Smooth muscle cell (in vitro differentiated cells): ENCODE data around the gene CCDC148. TPM values are rescaled to one million over a fixed set of nuclear protein-coding genes. Genes with fewer than 3 reads are reported as not detected.

ENCODE experiments used
- DNase-seq: peaks from one replicate; lab custom pipeline; 2025; ENCODE audit not compliant: unreplicated experiment; lab: John Stamatoyannopoulos, UW
- H2AFZ ChIP-seq: fragments of 200-600 bp; sonication (generic); 2 replicates; pipeline ENCODE4 v1.6.0; 2016; ENCODE audit warnings: antibody characterized with exemption, low read depth, mild to moderate bottlenecking
- H3F3A ChIP-seq: fragments of 200-600 bp; sonication (generic); 2 replicates; pipeline ENCODE4 v1.6.0; 2017; ENCODE audit warnings: antibody characterized with exemption, low read depth
- H3K27ac ChIP-seq: fragments of 200-600 bp; sonication (generic); 2 replicates; pipeline ENCODE4 v1.5.1; 2016; ENCODE audit warnings: low read depth, mild to moderate bottlenecking
- H3K27me3 ChIP-seq: fragments of 200-600 bp; sonication (generic); 2 replicates; pipeline ENCODE4 v1.6.1; 2016; ENCODE audit warnings: low read depth, mild to moderate bottlenecking
- H3K36me3 ChIP-seq: fragments of 200-600 bp; sonication (generic); 2 replicates; pipeline ENCODE4 v1.5.1; 2016; ENCODE audit warnings: low read depth
- H3K4me1 ChIP-seq: fragments of 200-600 bp; sonication (generic); 2 replicates; pipeline ENCODE4 v1.5.1; 2016; ENCODE audit warnings: low read depth
- H3K4me2 ChIP-seq: fragments of 200-600 bp; sonication (generic); 2 replicates; pipeline ENCODE4 v1.6.0; 2016; ENCODE audit warnings: mild to moderate bottlenecking
- H3K4me3 ChIP-seq: fragments of 200-600 bp; sonication (generic); 2 replicates; pipeline ENCODE4 v1.5.1; 2016; ENCODE audit warnings: mild to moderate bottlenecking
- H3K79me2 ChIP-seq: fragments of 200-600 bp; sonication (generic); 2 replicates; pipeline ENCODE4 v1.6.0; 2016; ENCODE audit warnings: low read depth, mild to moderate bottlenecking
- H3K9ac ChIP-seq: fragments of 200-600 bp; sonication (generic); 2 replicates; pipeline ENCODE4 v1.6.0; 2016; ENCODE audit warnings: low read depth
- H3K9me3 ChIP-seq: fragments of 200-600 bp; sonication (generic); replicated peaks from 2 replicates; pipeline ENCODE4 v1.5.1; 2016; ENCODE audit warnings: low read depth
- H4K20me1 ChIP-seq: fragments of 200-600 bp; sonication (generic); 2 replicates; pipeline ENCODE4 v1.6.0; 2016; ENCODE audit warnings: low read depth
- CTCF ChIP-seq: fragments of 200-600 bp; sonication (generic); IDR thresholded peaks from 2 replicates; pipeline ENCODE4 v1.5.1; 2017; ENCODE audit warnings: borderline replicate concordance, mild to moderate bottlenecking, antibody characterized with exemption; ENCODE audit not compliant: insufficient read depth, poor library complexity, severe bottlenecking
- WGBS: methylation state at CpG from one replicate; pipeline ENCODE4 v1.1.7; 2016; ENCODE audit warnings: low lambda C conversion rate; 5-methylcytosine and 5-hydroxymethylcytosine counted together
- polyA plus RNA-seq: library from polyadenylated mRNA; unstranded; fragments of >200 nt; fragmentation: Nextera tagmentation; extraction: Ambion mirVana; gene quantifications from 2 replicates; pipeline ENCODE4 v1.2.1, GENCODE V29; 2016
- total RNA-seq: library from RNA; depleted of rRNA; stranded (reverse); fragments of >200 nt; gene quantifications from 2 replicates; pipeline ENCODE4 v1.2.3, GENCODE V29; 2014

The CCDC148 gene
- total and polyA plus RNA-seq, 2 experiments from 2014 or later = 0.09 TPM; not detected in 1

GRCh38 chr2:158501301-158501700, 44.7 kb upstream of the CCDC148 start:
- H3F3A ChIP-seq = no peaks in the 10 kb centered on the region
- peaks cover 36% of the 10 kb centered on the region for H4K20me1 ChIP-seq
- no peaks in the 10 kb centered on the region for H3K27me3 ChIP-seq
- H3K4me2 ChIP-seq = no peak overlapping the region
- H3K36me3 ChIP-seq = no peaks in the 10 kb centered on the region
- no peak overlapping the region for H3K4me3 ChIP-seq
- DNase-seq = no peak
- no peak for TF ChIP-seq CTCF
- no peak overlapping the region for H3K27ac ChIP-seq
- no peaks in the 10 kb centered on the region for H3K9me3 ChIP-seq
- no peak overlapping the region for H2AFZ ChIP-seq
- WGBS = 100% methylated on average over 1 of the region's 1 CpG
- no peak overlapping the region for H3K9ac ChIP-seq
- no peaks in the 10 kb centered on the region for H3K79me2 ChIP-seq
- H3K4me1 ChIP-seq = no peaks in the 10 kb centered on the region

- no peaks in the 10 kb centered on the region for H3K27me3 ChIP-seq
- H3F3A ChIP-seq = no peaks in the 10 kb centered on the region
- no peak overlapping the region for H3K27ac ChIP-seq
- H3K9me3 ChIP-seq = no peaks in the 10 kb centered on the region
- H3K4me1 ChIP-seq = no peaks in the 10 kb centered on the region
- DNase-seq = no peak
- H3K9ac ChIP-seq = no peak overlapping the region
- H3K4me3 ChIP-seq = no peak overlapping the region
- H3K36me3 ChIP-seq = no peaks in the 10 kb centered on the region
- no peak for TF ChIP-seq CTCF
- 77% methylated on average over 2 of the region's 2 CpGs for WGBS
- peaks cover 3% of the 10 kb centered on the region for H3K79me2 ChIP-seq
- H2AFZ ChIP-seq = no peak overlapping the region
- H3K4me2 ChIP-seq = peak overlapping the region; percentile 7
- H4K20me1 ChIP-seq = peaks cover 36% of the 10 kb centered on the region
Measured at GRCh38 chr2:158500333-158500732, 43.8 kb upstream of the CCDC148 start.

- H3K9me3 ChIP-seq = no peaks in the 10 kb centered on the region
- peaks cover 12% of the 10 kb centered on the region for H3K79me2 ChIP-seq
- H3K4me3 ChIP-seq = no peak overlapping the region
- 88% methylated on average over 2 of the region's 2 CpGs for WGBS
- no peaks in the 10 kb centered on the region for H3K27me3 ChIP-seq
- no peaks in the 10 kb centered on the region for H3F3A ChIP-seq
- H3K4me1 ChIP-seq = no peaks in the 10 kb centered on the region
- no peaks in the 10 kb centered on the region for H3K36me3 ChIP-seq
- no peak for TF ChIP-seq CTCF
- no peak overlapping the region for H2AFZ ChIP-seq
- H3K4me2 ChIP-seq = no peak overlapping the region
- H3K27ac ChIP-seq = no peak overlapping the region
- DNase-seq = no peak
- H4K20me1 ChIP-seq = peaks cover 36% of the 10 kb centered on the region
- H3K9ac ChIP-seq = no peak overlapping the region
Measured at GRCh38 chr2:158499383-158499782, 42.8 kb upstream of the CCDC148 start.

- Histone ChIP-seq H3K9me3 (no peaks in the 10 kb centered on the region), H3K4me2 (no peak overlapping the region), H3K27me3 (no peaks in the 10 kb centered on the region), H3K4me3 (no peak overlapping the region), H4K20me1 (peaks cover 36% of the 10 kb centered on the region), H3K9ac (no peak overlapping the region), H3K36me3 (no peaks in the 10 kb centered on the region), H2AFZ (no peak overlapping the region), H3K79me2 (peaks cover 17% of the 10 kb centered on the region), H3K4me1 (peaks cover under 1% of the 10 kb centered on the region), H3F3A (no peaks in the 10 kb centered on the region), H3K27ac (no peak overlapping the region)
- 85% methylated on average over 3 of the region's 3 CpGs for WGBS
- TF ChIP-seq CTCF = no peak
- no peak for DNase-seq
Measured at GRCh38 chr2:158498749-158499136, 42.2 kb upstream of the CCDC148 start.
